22Rv1 (cell line): Measurements from ENCODE around the gene MRPL22.

Experiments
- ZFX ChIP-seq: fragments of 450-650 bp; IDR thresholded peaks from 2 replicates; pipeline ENCODE4 v1.6.1; 2017; ENCODE audit warnings: antibody characterized with exemption, borderline replicate concordance
- TF ChIP-seq, protein P1 (sequence below): fragments of 450-650 bp; IDR thresholded peaks from 2 replicates; pipeline ENCODE4 v1.5.1; 2017; ENCODE audit warnings: mild to moderate bottlenecking

DNA sequence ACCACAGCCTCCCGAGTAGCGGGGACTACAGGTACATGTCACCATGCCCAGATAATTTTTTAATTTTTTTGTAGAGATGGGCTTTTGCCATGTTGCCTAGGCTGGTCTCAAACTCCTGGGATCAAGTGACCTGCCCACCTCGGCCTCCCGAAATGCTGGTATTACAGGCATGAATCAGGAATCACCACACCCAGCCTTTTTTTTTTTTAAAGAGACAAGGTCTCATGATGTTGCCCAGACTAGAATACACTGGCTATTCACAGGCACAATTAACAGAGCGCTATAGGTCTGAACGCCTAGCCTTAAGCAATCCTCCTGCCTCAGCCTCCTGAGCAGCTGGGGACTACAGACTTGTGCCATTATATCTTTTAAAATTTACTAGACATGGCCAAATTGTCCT is 39.0 kb upstream of the MRPL22 start:
- TF ChIP-seq, protein P1, sequence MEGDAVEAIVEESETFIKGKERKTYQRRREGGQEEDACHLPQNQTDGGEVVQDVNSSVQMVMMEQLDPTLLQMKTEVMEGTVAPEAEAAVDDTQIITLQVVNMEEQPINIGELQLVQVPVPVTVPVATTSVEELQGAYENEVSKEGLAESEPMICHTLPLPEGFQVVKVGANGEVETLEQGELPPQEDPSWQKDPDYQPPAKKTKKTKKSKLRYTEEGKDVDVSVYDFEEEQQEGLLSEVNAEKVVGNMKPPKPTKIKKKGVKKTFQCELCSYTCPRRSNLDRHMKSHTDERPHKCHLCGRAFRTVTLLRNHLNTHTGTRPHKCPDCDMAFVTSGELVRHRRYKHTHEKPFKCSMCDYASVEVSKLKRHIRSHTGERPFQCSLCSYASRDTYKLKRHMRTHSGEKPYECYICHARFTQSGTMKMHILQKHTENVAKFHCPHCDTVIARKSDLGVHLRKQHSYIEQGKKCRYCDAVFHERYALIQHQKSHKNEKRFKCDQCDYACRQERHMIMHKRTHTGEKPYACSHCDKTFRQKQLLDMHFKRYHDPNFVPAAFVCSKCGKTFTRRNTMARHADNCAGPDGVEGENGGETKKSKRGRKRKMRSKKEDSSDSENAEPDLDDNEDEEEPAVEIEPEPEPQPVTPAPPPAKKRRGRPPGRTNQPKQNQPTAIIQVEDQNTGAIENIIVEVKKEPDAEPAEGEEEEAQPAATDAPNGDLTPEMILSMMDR: no peak
- TF ChIP-seq ZFX: no peak
